ENCODE measurements around the gene PEX1. TPM values are rescaled to one million over a fixed set of nuclear protein-coding genes. Genes with fewer than 3 reads are reported as not detected.

PEX1 gene
- total and polyA plus RNA-seq, 2 of the 4 experiments (the other 2 are of a cell fraction) = 8.1 to 12.7 TPM

- H4K5ac ChIP-seq (ENCODE audit: low read depth, low read length) = no peak overlapping the region
- in situ Hi-C loops (cut with MboI; ENCODE audit: low sequenced_read_pairs) = no loop called here
- POLR2A ChIA-PET (ENCODE audit: unreplicated experiment) = no interaction called here
- H2BK15ac ChIP-seq (ENCODE audit: low read depth, low read length) = no peak overlapping the region
- BruUV-seq (replicated peaks) = no TSS peak
- H3K27me3 ChIP-seq (ENCODE audit: control insufficient read depth, insufficient read depth, low read length) = no peaks in the 10 kb centered on the region
- H3K23ac ChIP-seq (ENCODE audit: low read depth, low read length) = no peak overlapping the region
- no peak overlapping the region for H4K8ac ChIP-seq (ENCODE audit: low read depth in 2 of 2, low read length in 2 of 2)
- no peaks in the 10 kb centered on the region for H3K79me1 ChIP-seq (ENCODE audit: low read depth in 1 of 2, low read length in 2 of 2)
- H2AK9ac ChIP-seq (replicated peaks; ENCODE audit: low read depth, low read length, poor library complexity) = no peak overlapping the region
- H3K9me1 ChIP-seq (ENCODE audit: insufficient read depth, low read length) = no peaks in the 10 kb centered on the region
- CTCF ChIA-PET = no interaction called here
- H2BK120ac ChIP-seq (ENCODE audit: low read depth, low read length) = no peak overlapping the region
- intact Hi-C loops (cut with micrococcal nuclease) = no loop called here
- H3K4me3 ChIP-seq (ENCODE audit: insufficient read depth, low read depth, low read length) = no peak overlapping the region
- no peak overlapping the region for H3K27ac ChIP-seq (ENCODE audit: insufficient read depth, low read length)
- H4K20me1 ChIP-seq (ENCODE audit: insufficient read depth, low read length) = no peaks in the 10 kb centered on the region
- dilution Hi-C loops (cut with HindIII; ENCODE audit: low sequenced_read_pairs, unreplicated experiment) = no loop called here
- H2BK5ac ChIP-seq (ENCODE audit: low read depth, low read length, poor library complexity, severe bottlenecking) = no peak overlapping the region
- H3K4me2 ChIP-seq (ENCODE audit: low read depth, low read length) = no peak overlapping the region
- H3K4me1 ChIP-seq (ENCODE audit: control insufficient read depth, insufficient read depth, low read length) = no peaks in the 10 kb centered on the region
- H2AFZ ChIP-seq (replicated peaks; ENCODE audit: low read length, poor library complexity) = no peak overlapping the region
- no peak overlapping the region for H3K9ac ChIP-seq (ENCODE audit: low read depth, low read length)
- ATAC-seq (ENCODE audit: low read depth) (peak; percentile 73), DNase-seq (peak; percentile 62)
- H3K9me3 ChIP-seq (ENCODE audit: control insufficient read depth, insufficient read depth, low read length) = no peaks in the 10 kb centered on the region
- no peak overlapping the region for H3K4ac ChIP-seq (ENCODE audit: low read depth, low read length)
- no peak overlapping the region for H2AK5ac ChIP-seq (ENCODE audit: low read depth, low read length)
- no peak overlapping the region for H3K18ac ChIP-seq (ENCODE audit: low read depth, low read length)
- H2BK20ac ChIP-seq (ENCODE audit: low read depth, low read length) = no peak overlapping the region
- no peak overlapping the region for H4K91ac ChIP-seq (ENCODE audit: insufficient read depth, low read depth, low read length)
- peaks cover 26% of the 10 kb centered on the region for H3K36me3 ChIP-seq (ENCODE audit: control insufficient read depth, insufficient read depth, low read length)
- WGBS, 2 experiments (ENCODE audit: extremely low coverage in 2 of 2, insufficient read length in 1 of 2) = 100% methylated on average over 1 of the region's 2 CpGs; no CpG with 5 or more reads in 1 of the 2 experiments
- TF ChIP-seq MXI1 (IDR thresholded peaks at IDR 0.05; ENCODE audit: borderline replicate concordance, low read depth, low read length) (no peak), USF2 (IDR thresholded peaks at IDR 0.05; ENCODE audit: low read depth, low read length) (no peak), RCOR1 (IDR thresholded peaks at IDR 0.05; ENCODE audit: insufficient replicate concordance, low read length) (no peak), MAFK (IDR thresholded peaks at IDR 0.05; ENCODE audit: low read depth, low read length) (no peak), FOS (IDR thresholded peaks at IDR 0.05; ENCODE audit: low read depth, low read length) (no peak), SMC3 (IDR thresholded peaks at IDR 0.05; ENCODE audit: low read depth, low read length) (no peak), RAD21 (IDR thresholded peaks at IDR 0.05; ENCODE audit: low read length) (no peak), CEBPB (IDR thresholded peaks at IDR 0.05; ENCODE audit: low read depth, low read length) (no peak), BHLHE40 (IDR thresholded peaks at IDR 0.05; ENCODE audit: low read depth, low read length) (no peak), POLR2A (IDR thresholded peaks at IDR 0.05; ENCODE audit: low read depth, low read length) (no peak), CHD1 (IDR thresholded peaks at IDR 0.05; ENCODE audit: low read depth, low read length) (no peak), NFE2L2 (IDR thresholded peaks at IDR 0.05; ENCODE audit: low read depth, low read length) (no peak)
- TF ChIP-seq, protein P1, sequence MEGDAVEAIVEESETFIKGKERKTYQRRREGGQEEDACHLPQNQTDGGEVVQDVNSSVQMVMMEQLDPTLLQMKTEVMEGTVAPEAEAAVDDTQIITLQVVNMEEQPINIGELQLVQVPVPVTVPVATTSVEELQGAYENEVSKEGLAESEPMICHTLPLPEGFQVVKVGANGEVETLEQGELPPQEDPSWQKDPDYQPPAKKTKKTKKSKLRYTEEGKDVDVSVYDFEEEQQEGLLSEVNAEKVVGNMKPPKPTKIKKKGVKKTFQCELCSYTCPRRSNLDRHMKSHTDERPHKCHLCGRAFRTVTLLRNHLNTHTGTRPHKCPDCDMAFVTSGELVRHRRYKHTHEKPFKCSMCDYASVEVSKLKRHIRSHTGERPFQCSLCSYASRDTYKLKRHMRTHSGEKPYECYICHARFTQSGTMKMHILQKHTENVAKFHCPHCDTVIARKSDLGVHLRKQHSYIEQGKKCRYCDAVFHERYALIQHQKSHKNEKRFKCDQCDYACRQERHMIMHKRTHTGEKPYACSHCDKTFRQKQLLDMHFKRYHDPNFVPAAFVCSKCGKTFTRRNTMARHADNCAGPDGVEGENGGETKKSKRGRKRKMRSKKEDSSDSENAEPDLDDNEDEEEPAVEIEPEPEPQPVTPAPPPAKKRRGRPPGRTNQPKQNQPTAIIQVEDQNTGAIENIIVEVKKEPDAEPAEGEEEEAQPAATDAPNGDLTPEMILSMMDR (conservative IDR thresholded peaks at IDR 0.05; ENCODE audit: low read depth, low read length) = no peak
- TF ChIP-seq, protein P2, sequence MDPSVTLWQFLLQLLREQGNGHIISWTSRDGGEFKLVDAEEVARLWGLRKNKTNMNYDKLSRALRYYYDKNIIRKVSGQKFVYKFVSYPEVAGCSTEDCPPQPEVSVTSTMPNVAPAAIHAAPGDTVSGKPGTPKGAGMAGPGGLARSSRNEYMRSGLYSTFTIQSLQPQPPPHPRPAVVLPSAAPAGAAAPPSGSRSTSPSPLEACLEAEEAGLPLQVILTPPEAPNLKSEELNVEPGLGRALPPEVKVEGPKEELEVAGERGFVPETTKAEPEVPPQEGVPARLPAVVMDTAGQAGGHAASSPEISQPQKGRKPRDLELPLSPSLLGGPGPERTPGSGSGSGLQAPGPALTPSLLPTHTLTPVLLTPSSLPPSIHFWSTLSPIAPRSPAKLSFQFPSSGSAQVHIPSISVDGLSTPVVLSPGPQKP (IDR thresholded peaks at IDR 0.05; ENCODE audit: borderline replicate concordance, low read depth, low read length) = no peak
- H3K56ac ChIP-seq (ENCODE audit: extremely low read depth, insufficient read depth, low read length) = no peak overlapping the region
- H3K14ac ChIP-seq (replicated peaks; ENCODE audit: low read depth, low read length) = no peak overlapping the region
Observed at GRCh38 chr7:92496876-92497275, 31.4 kb downstream of the PEX1 start.

All from IMR-90 (cell line).